Measurements from ENCODE around the gene MUSTN1.

MUSTN1 gene

GRCh38 chr3:52790337-52790736 lies 44.5 kb downstream of the MUSTN1 start:
- no peak for TF ChIP-seq CTCF (IDR thresholded peaks at IDR 0.05; ENCODE audit: borderline replicate concordance, insufficient read depth, low read depth, low read length)
- H3K4me3 ChIP-seq (ENCODE audit: low read depth, low read length), result no peak overlapping the region

- H3K4me3 ChIP-seq (ENCODE audit: low read depth, low read length), result no peak overlapping the region
- TF ChIP-seq CTCF (IDR thresholded peaks at IDR 0.05; ENCODE audit: borderline replicate concordance, insufficient read depth, low read depth, low read length), result no peak
Measured at GRCh38 chr3:52789746-52790040, 45.1 kb downstream of the MUSTN1 start.

- TF ChIP-seq CTCF (IDR thresholded peaks at IDR 0.05; ENCODE audit: borderline replicate concordance, insufficient read depth, low read depth, low read length), result no peak
- H3K4me3 ChIP-seq (ENCODE audit: low read depth, low read length), result no peak overlapping the region
Measured at GRCh38 chr3:52788890-52789745, 45.7 kb downstream of the MUSTN1 start.

- no peak for TF ChIP-seq CTCF (IDR thresholded peaks at IDR 0.05; ENCODE audit: borderline replicate concordance, insufficient read depth, low read depth, low read length)
- no peak overlapping the region for H3K4me3 ChIP-seq (ENCODE audit: low read depth, low read length)
Measured at GRCh38 chr3:52787672-52788625, 46.9 kb downstream of the MUSTN1 start.

- no peak for TF ChIP-seq CTCF (IDR thresholded peaks at IDR 0.05; ENCODE audit: borderline replicate concordance, insufficient read depth, low read depth, low read length)
- no peak overlapping the region for H3K4me3 ChIP-seq (ENCODE audit: low read depth, low read length)
Measured at GRCh38 chr3:52787246-52787645, 47.6 kb downstream of the MUSTN1 start.

GRCh38 chr3:52786330-52787215 lies 48.2 kb downstream of the MUSTN1 start:
- TF ChIP-seq CTCF (IDR thresholded peaks at IDR 0.05; ENCODE audit: borderline replicate concordance, insufficient read depth, low read depth, low read length), result no peak

More at GRCh38 chr3:52786330-52787215, 48.2 kb downstream of the MUSTN1 start:
- no peak overlapping the region for H3K4me3 ChIP-seq (ENCODE audit: low read depth, low read length)
